ENCODE results near the gene KRR1. TPM values are rescaled to one million over a fixed set of nuclear protein-coding genes. Genes with fewer than 3 reads are reported as not detected.

Gene KRR1
- total RNA-seq, 1 experiment from 2014 or later: 41.6 TPM

DNA sequence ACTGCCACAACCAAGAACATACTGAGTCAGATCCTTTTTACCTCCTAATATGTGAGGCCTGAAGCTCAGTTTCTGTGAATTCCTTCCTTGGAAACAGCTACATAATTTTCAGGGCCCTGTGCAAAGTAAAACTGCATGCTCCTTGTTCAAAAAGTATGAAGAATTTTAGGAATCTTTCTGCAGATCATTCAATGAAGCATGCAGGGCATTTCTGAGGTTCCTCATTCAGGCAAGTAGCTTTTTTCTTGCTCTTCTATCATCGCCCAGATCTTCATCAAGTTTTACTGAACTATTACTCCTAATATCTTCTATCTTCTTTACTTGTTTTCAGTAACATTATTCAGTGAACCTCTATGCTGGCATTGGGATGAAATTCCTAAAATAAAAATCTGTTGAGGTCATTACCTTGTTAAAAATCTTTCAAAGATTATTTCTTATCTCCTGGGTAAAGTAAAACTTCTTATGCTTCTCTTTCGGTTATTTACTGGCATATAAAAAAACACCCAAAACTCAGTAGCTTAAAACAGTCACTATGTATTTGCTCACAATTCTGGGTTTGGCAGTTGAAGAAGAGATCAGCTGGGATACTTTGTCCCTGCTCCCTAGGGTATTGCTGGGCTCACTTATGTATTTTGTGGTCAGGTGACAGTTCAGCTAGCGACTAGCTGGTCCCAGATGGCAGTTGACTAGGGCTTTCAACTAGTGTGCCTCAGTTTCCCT is 42.6 kb upstream of the KRR1 start:
- Histone ChIP-seq H3K36me3 (ENCODE audit: low read depth) (no peaks in the 10 kb centered on the region), H3K79me2 (ENCODE audit: low read depth) (no peaks in the 10 kb centered on the region), H3K4me3 (no peak overlapping the region), H3K27me3 (ENCODE audit: insufficient read depth, low read depth) (no peaks in the 10 kb centered on the region), H3K27ac (peak overlapping the region; percentile 58), H3K9me2 (ENCODE audit: insufficient read depth) (no peaks in the 10 kb centered on the region), H2AFZ (0 out of 2 replicates have a peak overlapping the region, but pooled peaks have one; percentile 34), H3K4me1 (replicated peaks; ENCODE audit: insufficient read depth) (peaks cover 43% of the 10 kb centered on the region), H3K9me3 (ENCODE audit: insufficient read depth, low read depth) (no peaks in the 10 kb centered on the region), H3K4me2 (peak overlapping the region; percentile 39), H4K20me1 (ENCODE audit: insufficient read depth) (no peaks in the 10 kb centered on the region), H3F3A (ENCODE audit: insufficient read depth, low read depth) (peaks cover 13% of the 10 kb centered on the region; the same call in 1 of the 2 replicates)
- no TSS peak for BruUV-seq (replicated peaks)
- POLR2A ChIA-PET (ENCODE audit: unreplicated experiment): no interaction called here
- TF ChIP-seq, protein P1, sequence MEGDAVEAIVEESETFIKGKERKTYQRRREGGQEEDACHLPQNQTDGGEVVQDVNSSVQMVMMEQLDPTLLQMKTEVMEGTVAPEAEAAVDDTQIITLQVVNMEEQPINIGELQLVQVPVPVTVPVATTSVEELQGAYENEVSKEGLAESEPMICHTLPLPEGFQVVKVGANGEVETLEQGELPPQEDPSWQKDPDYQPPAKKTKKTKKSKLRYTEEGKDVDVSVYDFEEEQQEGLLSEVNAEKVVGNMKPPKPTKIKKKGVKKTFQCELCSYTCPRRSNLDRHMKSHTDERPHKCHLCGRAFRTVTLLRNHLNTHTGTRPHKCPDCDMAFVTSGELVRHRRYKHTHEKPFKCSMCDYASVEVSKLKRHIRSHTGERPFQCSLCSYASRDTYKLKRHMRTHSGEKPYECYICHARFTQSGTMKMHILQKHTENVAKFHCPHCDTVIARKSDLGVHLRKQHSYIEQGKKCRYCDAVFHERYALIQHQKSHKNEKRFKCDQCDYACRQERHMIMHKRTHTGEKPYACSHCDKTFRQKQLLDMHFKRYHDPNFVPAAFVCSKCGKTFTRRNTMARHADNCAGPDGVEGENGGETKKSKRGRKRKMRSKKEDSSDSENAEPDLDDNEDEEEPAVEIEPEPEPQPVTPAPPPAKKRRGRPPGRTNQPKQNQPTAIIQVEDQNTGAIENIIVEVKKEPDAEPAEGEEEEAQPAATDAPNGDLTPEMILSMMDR (conservative IDR thresholded peaks at IDR 0.05): no peak
- TF ChIP-seq EZH2 (IDR thresholded peaks at IDR 0.05; ENCODE audit: low read depth): no peak
- CTCF ChIA-PET: no interaction called here
- DNase-seq: no peak
- intact Hi-C loops (cut with micrococcal nuclease; ENCODE audit: unreplicated experiment): no loop called here

DNA sequence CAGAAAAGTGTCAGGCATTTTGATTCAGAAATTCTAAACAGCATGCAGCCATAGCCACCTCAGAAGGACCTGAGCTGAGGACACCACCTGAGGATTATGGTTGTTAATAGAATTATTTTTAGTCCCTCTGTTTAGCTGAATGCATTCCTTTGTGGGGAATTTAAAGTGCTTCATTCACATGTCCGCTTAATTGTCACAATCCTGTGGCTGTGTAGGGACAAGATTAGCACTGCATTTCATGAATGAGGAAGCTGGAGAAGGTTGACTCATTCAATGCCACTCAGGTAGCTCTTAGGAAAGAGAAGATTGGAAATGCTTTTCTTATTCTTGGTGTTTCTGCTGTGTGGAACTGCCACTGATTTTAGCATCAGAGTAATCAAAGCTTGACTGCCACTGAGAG is 42.0 kb upstream of the KRR1 start:
- Histone ChIP-seq H4K20me1 (ENCODE audit: insufficient read depth) (no peaks in the 10 kb centered on the region), H2AFZ (0 out of 2 replicates have a peak overlapping the region, but pooled peaks have one; percentile 34), H3K9me2 (ENCODE audit: insufficient read depth) (no peaks in the 10 kb centered on the region), H3K36me3 (ENCODE audit: low read depth) (no peaks in the 10 kb centered on the region), H3F3A (ENCODE audit: insufficient read depth, low read depth) (peaks cover 13% of the 10 kb centered on the region; the same call in 1 of the 2 replicates), H3K27me3 (ENCODE audit: insufficient read depth, low read depth) (no peaks in the 10 kb centered on the region), H3K9me3 (ENCODE audit: insufficient read depth, low read depth) (no peaks in the 10 kb centered on the region), H3K79me2 (ENCODE audit: low read depth) (no peaks in the 10 kb centered on the region), H3K4me3 (no peak overlapping the region), H3K4me1 (replicated peaks; ENCODE audit: insufficient read depth) (peaks cover 49% of the 10 kb centered on the region), H3K27ac (peak overlapping the region; percentile 58), H3K4me2 (peak overlapping the region; percentile 39; the same call in 1 of the 2 replicates)
- TF ChIP-seq, protein P1 (conservative IDR thresholded peaks at IDR 0.05): no peak
- no peak for TF ChIP-seq EZH2 (IDR thresholded peaks at IDR 0.05; ENCODE audit: low read depth)
- intact Hi-C loops (cut with micrococcal nuclease; ENCODE audit: unreplicated experiment): no loop called here
- peak; percentile 18 to 88 for DNase-seq
- ChIA-PET POLR2A (ENCODE audit: unreplicated experiment) (interaction anchor here (0.5 to 0.6 kb wide), 2 partner anchors 467 to 1274 kb away, joined by 3 read pairs; no protein-coding TSS in a partner anchor), CTCF (no interaction called here)
- BruUV-seq (replicated peaks): no TSS peak

DNA sequence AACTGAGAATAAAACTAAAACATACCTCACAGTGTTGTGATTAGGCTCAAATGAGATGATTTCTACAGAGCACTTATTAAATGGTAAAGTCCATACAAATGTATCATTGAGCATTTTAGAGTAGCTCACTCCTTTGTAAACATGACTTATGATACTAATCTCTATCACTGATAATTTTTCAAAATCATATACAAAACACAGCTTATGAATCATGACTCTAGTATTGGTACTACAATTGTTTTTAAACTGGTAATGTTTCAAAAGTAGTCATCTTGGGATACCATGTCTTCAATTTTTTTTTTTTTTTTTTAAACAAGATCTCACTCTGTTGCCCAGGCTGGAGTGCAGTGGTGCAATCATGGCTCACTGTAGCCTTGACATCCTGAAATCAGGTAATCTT is 40.1 kb upstream of the KRR1 start:
- BruUV-seq (replicated peaks): no TSS peak
- intact Hi-C loops (cut with micrococcal nuclease; ENCODE audit: unreplicated experiment): no loop called here
- H3K27ac ChIP-seq: no peak overlapping the region
- H2AFZ ChIP-seq: no peak overlapping the region
- ChIA-PET CTCF (no interaction called here), POLR2A (ENCODE audit: unreplicated experiment) (no interaction called here)
- H3K4me1 ChIP-seq (replicated peaks; ENCODE audit: insufficient read depth): peaks cover 43% of the 10 kb centered on the region
- H3F3A ChIP-seq (ENCODE audit: insufficient read depth, low read depth): peaks cover 13% of the 10 kb centered on the region; the same call in 1 of the 2 replicates
- H3K4me3 ChIP-seq: no peak overlapping the region
- no peak for TF ChIP-seq EZH2 (IDR thresholded peaks at IDR 0.05; ENCODE audit: low read depth)
- TF ChIP-seq, protein P1 (conservative IDR thresholded peaks at IDR 0.05): no peak
- H3K79me2 ChIP-seq (ENCODE audit: low read depth): no peaks in the 10 kb centered on the region
- H3K27me3 ChIP-seq (ENCODE audit: insufficient read depth, low read depth): no peaks in the 10 kb centered on the region
- H3K4me2 ChIP-seq: no peak overlapping the region
- no peaks in the 10 kb centered on the region for H3K9me3 ChIP-seq (ENCODE audit: insufficient read depth, low read depth)
- H3K36me3 ChIP-seq (ENCODE audit: low read depth): no peaks in the 10 kb centered on the region
- DNase-seq: no peak
- H3K9me2 ChIP-seq (ENCODE audit: insufficient read depth): no peaks in the 10 kb centered on the region
- no peaks in the 10 kb centered on the region for H4K20me1 ChIP-seq (ENCODE audit: insufficient read depth)

Data from PC-9 (cell line).